ENCODE measurements around the gene DENND1B.
"Not testable (repeated sequence)": the region's sequence is repeated elsewhere in the genome, so short reads cannot be mapped to it uniquely, and the experiment has no call there.

DENND1B gene

GRCh38 chr1:197737916-197738315 lies 37.4 kb downstream of the DENND1B start:
- peaks cover 20% of the 10 kb centered on the region for H3K4me1 ChIP-seq (ENCODE audit: control insufficient read depth, insufficient read depth, low read length)
- DNase-seq (ENCODE audit: low read depth) = no peak
- no peaks in the 10 kb centered on the region for H3K9me3 ChIP-seq (ENCODE audit: control insufficient read depth, low read length)
- no peaks in the 10 kb centered on the region for H3K36me3 ChIP-seq (ENCODE audit: control insufficient read depth, insufficient read depth, low read length, severe bottlenecking)
- H3K4me3 ChIP-seq (ENCODE audit: low read length) = no peak overlapping the region
- H3K9ac ChIP-seq (ENCODE audit: low read length) = no peak overlapping the region
- no peaks in the 10 kb centered on the region for H3K27me3 ChIP-seq (replicated peaks; ENCODE audit: control insufficient read depth, insufficient read depth, low read length)

GRCh38 chr1:197736685-197737084 lies 38.6 kb downstream of the DENND1B start:
- Histone ChIP-seq H3K9me3 (ENCODE audit: control insufficient read depth, low read length) (no peaks in the 10 kb centered on the region), H3K27me3 (replicated peaks; ENCODE audit: control insufficient read depth, insufficient read depth, low read length) (no peaks in the 10 kb centered on the region), H3K4me3 (ENCODE audit: low read length) (no peak overlapping the region), H3K9ac (ENCODE audit: low read length) (no peak overlapping the region), H3K4me1 (ENCODE audit: control insufficient read depth, insufficient read depth, low read length) (peaks cover 14% of the 10 kb centered on the region), H3K36me3 (ENCODE audit: control insufficient read depth, insufficient read depth, low read length, severe bottlenecking) (no peaks in the 10 kb centered on the region)
- DNase-seq (ENCODE audit: low read depth) = peak; percentile 84

GRCh38 chr1:197735461-197735860 lies 39.8 kb downstream of the DENND1B start:
- DNase-seq (ENCODE audit: low read depth) = no peak
- Histone ChIP-seq H3K4me1 (ENCODE audit: control insufficient read depth, insufficient read depth, low read length) (peaks cover 14% of the 10 kb centered on the region), H3K9ac (ENCODE audit: low read length) (no peak overlapping the region), H3K27me3 (replicated peaks; ENCODE audit: control insufficient read depth, insufficient read depth, low read length) (no peaks in the 10 kb centered on the region), H3K9me3 (ENCODE audit: control insufficient read depth, low read length) (no peaks in the 10 kb centered on the region), H3K36me3 (ENCODE audit: control insufficient read depth, insufficient read depth, low read length, severe bottlenecking) (no peaks in the 10 kb centered on the region), H3K4me3 (ENCODE audit: low read length) (no peak overlapping the region)

- H3K27me3 ChIP-seq (replicated peaks; ENCODE audit: control insufficient read depth, insufficient read depth, low read length) = no peaks in the 10 kb centered on the region
- no peaks in the 10 kb centered on the region for H3K9me3 ChIP-seq (ENCODE audit: control insufficient read depth, low read length)
- H3K36me3 ChIP-seq (ENCODE audit: control insufficient read depth, insufficient read depth, low read length, severe bottlenecking) = no peaks in the 10 kb centered on the region
- no peak overlapping the region for H3K4me3 ChIP-seq (ENCODE audit: low read length)
- H3K4me1 ChIP-seq (ENCODE audit: control insufficient read depth, insufficient read depth, low read length) = peaks cover 14% of the 10 kb centered on the region
- no peak for DNase-seq (ENCODE audit: low read depth)
- H3K9ac ChIP-seq (ENCODE audit: low read length) = no peak overlapping the region
These were observed 42.0 kb downstream of the DENND1B start for GRCh38 chr1:197733324-197733723.

- Histone ChIP-seq H3K27me3 (replicated peaks; ENCODE audit: control insufficient read depth, insufficient read depth, low read length) (no peaks in the 10 kb centered on the region), H3K4me1 (ENCODE audit: control insufficient read depth, insufficient read depth, low read length) (peaks cover 11% of the 10 kb centered on the region), H3K9me3 (ENCODE audit: control insufficient read depth, low read length) (no peaks in the 10 kb centered on the region), H3K36me3 (ENCODE audit: control insufficient read depth, insufficient read depth, low read length, severe bottlenecking) (no peaks in the 10 kb centered on the region), H3K4me3 (ENCODE audit: low read length) (no peak overlapping the region), H3K9ac (ENCODE audit: low read length) (no peak overlapping the region)
- no peak for DNase-seq (ENCODE audit: low read depth)
These were observed 43.1 kb downstream of the DENND1B start for GRCh38 chr1:197732187-197732586.

- Histone ChIP-seq H3K4me1 (ENCODE audit: control insufficient read depth, insufficient read depth, low read length) (peaks cover 4% of the 10 kb centered on the region), H3K9ac (ENCODE audit: low read length) (no peak overlapping the region), H3K4me3 (ENCODE audit: low read length) (no peak overlapping the region), H3K27me3 (replicated peaks; ENCODE audit: control insufficient read depth, insufficient read depth, low read length) (no peaks in the 10 kb centered on the region), H3K9me3 (ENCODE audit: control insufficient read depth, low read length) (peaks cover 2% of the 10 kb centered on the region), H3K36me3 (ENCODE audit: control insufficient read depth, insufficient read depth, low read length, severe bottlenecking) (no peaks in the 10 kb centered on the region)
- no peak for DNase-seq (ENCODE audit: low read depth)
These were observed 43.8 kb downstream of the DENND1B start for GRCh38 chr1:197731449-197731848.

GRCh38 chr1:197725976-197726375 lies 49.3 kb downstream of the DENND1B start:
- Histone ChIP-seq H3K36me3 (ENCODE audit: control insufficient read depth, insufficient read depth, low read length, severe bottlenecking) (no peaks in the 10 kb centered on the region), H3K9ac (ENCODE audit: low read length) (no peak overlapping the region), H3K4me3 (ENCODE audit: low read length) (no peak overlapping the region), H3K4me1 (ENCODE audit: control insufficient read depth, insufficient read depth, low read length) (no peaks in the 10 kb centered on the region), H3K27me3 (replicated peaks; ENCODE audit: control insufficient read depth, insufficient read depth, low read length) (no peaks in the 10 kb centered on the region), H3K9me3 (ENCODE audit: control insufficient read depth, low read length) (peaks cover 30% of the 10 kb centered on the region)
- no peak for DNase-seq (ENCODE audit: low read depth)

GRCh38 chr1:197725044-197725443 lies 50.2 kb downstream of the DENND1B start:
- Histone ChIP-seq H3K9ac (ENCODE audit: low read length) (no peak overlapping the region), H3K27me3 (replicated peaks; ENCODE audit: control insufficient read depth, insufficient read depth, low read length) (no peaks in the 10 kb centered on the region), H3K4me1 (ENCODE audit: control insufficient read depth, insufficient read depth, low read length) (no peaks in the 10 kb centered on the region), H3K4me3 (ENCODE audit: low read length) (peak overlapping the region; percentile 27), H3K9me3 (ENCODE audit: control insufficient read depth, low read length) (peaks cover 30% of the 10 kb centered on the region), H3K36me3 (ENCODE audit: control insufficient read depth, insufficient read depth, low read length, severe bottlenecking) (no peaks in the 10 kb centered on the region)
- DNase-seq (ENCODE audit: low read depth) = peak; percentile 22

- DNase-seq (ENCODE audit: low read depth) = no peak
- no peaks in the 10 kb centered on the region for H3K36me3 ChIP-seq (ENCODE audit: control insufficient read depth, insufficient read depth, low read length, severe bottlenecking)
- no peak overlapping the region for H3K9ac ChIP-seq (ENCODE audit: low read length)
- no peaks in the 10 kb centered on the region for H3K27me3 ChIP-seq (replicated peaks; ENCODE audit: control insufficient read depth, insufficient read depth, low read length)
- no peaks in the 10 kb centered on the region for H3K4me1 ChIP-seq (ENCODE audit: control insufficient read depth, insufficient read depth, low read length)
- H3K4me3 ChIP-seq (ENCODE audit: low read length) = no peak overlapping the region
- H3K9me3 ChIP-seq (ENCODE audit: control insufficient read depth, low read length) = no peaks in the 10 kb centered on the region
These were observed 59.5 kb downstream of the DENND1B start for GRCh38 chr1:197715806-197716205.

- no peaks in the 10 kb centered on the region for H3K4me1 ChIP-seq (ENCODE audit: control insufficient read depth, insufficient read depth, low read length)
- DNase-seq (ENCODE audit: low read depth) = no peak
- H3K36me3 ChIP-seq (ENCODE audit: control insufficient read depth, insufficient read depth, low read length, severe bottlenecking) = no peaks in the 10 kb centered on the region
- no peak overlapping the region for H3K9ac ChIP-seq (ENCODE audit: low read length)
- H3K27me3 ChIP-seq (replicated peaks; ENCODE audit: control insufficient read depth, insufficient read depth, low read length) = no peaks in the 10 kb centered on the region
- H3K9me3 ChIP-seq (ENCODE audit: control insufficient read depth, low read length) = no peaks in the 10 kb centered on the region
- H3K4me3 ChIP-seq (ENCODE audit: low read length) = no peak overlapping the region
These were observed 68.7 kb downstream of the DENND1B start for GRCh38 chr1:197706601-197707000.

GRCh38 chr1:197705941-197706340 lies 69.3 kb downstream of the DENND1B start:
- DNase-seq (ENCODE audit: low read depth) = no peak
- H3K27me3 ChIP-seq (replicated peaks; ENCODE audit: control insufficient read depth, insufficient read depth, low read length) = no peaks in the 10 kb centered on the region
- H3K4me3 ChIP-seq (ENCODE audit: low read length) = no peak overlapping the region
- no peaks in the 10 kb centered on the region for H3K9me3 ChIP-seq (ENCODE audit: control insufficient read depth, low read length)
- H3K36me3 ChIP-seq (ENCODE audit: control insufficient read depth, insufficient read depth, low read length, severe bottlenecking) = no peaks in the 10 kb centered on the region
- no peaks in the 10 kb centered on the region for H3K4me1 ChIP-seq (ENCODE audit: control insufficient read depth, insufficient read depth, low read length)
- no peak overlapping the region for H3K9ac ChIP-seq (ENCODE audit: low read length)

GRCh38 chr1:197700688-197701087 lies 74.6 kb downstream of the DENND1B start:
- not testable (repeated sequence) for H3K9ac ChIP-seq (ENCODE audit: low read length); H3K36me3 ChIP-seq (ENCODE audit: control insufficient read depth, insufficient read depth, low read length, severe bottlenecking); H3K9me3 ChIP-seq (ENCODE audit: control insufficient read depth, low read length); H3K4me1 ChIP-seq (ENCODE audit: control insufficient read depth, insufficient read depth, low read length); DNase-seq (ENCODE audit: low read depth); H3K4me3 ChIP-seq (ENCODE audit: low read length); H3K27me3 ChIP-seq (replicated peaks; ENCODE audit: control insufficient read depth, insufficient read depth, low read length)
